HepG2 (cell line): ENCODE data around the gene RTEL1. TPM values are rescaled to one million over a fixed set of nuclear protein-coding genes. Genes with fewer than 3 reads are reported as not detected.

Source experiments
- CENPBD1 ChIP-seq: sonication (generic); formaldehyde crosslinking; IDR thresholded peaks from 2 replicates; pipeline ENCODE4 v1.8.0; 2022; ENCODE audit warnings: missing genetic modification reagents, low read depth, mild to moderate bottlenecking, borderline replicate concordance
- CENPT ChIP-seq: sonication (generic); formaldehyde crosslinking; IDR thresholded peaks from 2 replicates; pipeline ENCODE4 v1.8.0; 2022; ENCODE audit warnings: low read depth, mild to moderate bottlenecking, moderate library complexity, missing genetic modification reagents
- CHD2 ChIP-seq: IDR thresholded peaks from 2 replicates; pipeline ENCODE4 v1.6.1; 2011; ENCODE audit warnings: low read depth, low read length, improper control_type of control experiment
- DMTF1 ChIP-seq: sonication (generic); formaldehyde crosslinking; IDR thresholded peaks from 2 replicates; pipeline ENCODE4 v1.4.0; 2020; ENCODE audit warnings: mild to moderate bottlenecking, missing genetic modification reagents
- ELF4 ChIP-seq: sonication (generic); formaldehyde crosslinking; IDR thresholded peaks from 2 replicates; pipeline ENCODE4 v1.5.0; 2020; ENCODE audit warnings: missing genetic modification reagents, mild to moderate bottlenecking, moderate library complexity, borderline replicate concordance
- MAF1 ChIP-seq: sonication (generic); formaldehyde crosslinking; IDR thresholded peaks from 2 replicates; pipeline ENCODE4 v1.5.0; 2020; ENCODE audit warnings: missing genetic modification reagents, borderline replicate concordance
- MAFG ChIP-seq: sonication (generic); formaldehyde crosslinking; IDR thresholded peaks from 2 replicates; pipeline ENCODE4 v1.5.1; 2020; ENCODE audit warnings: mild to moderate bottlenecking, missing genetic modification reagents
- MTA1 ChIP-seq: sonication (generic); formaldehyde crosslinking; IDR thresholded peaks from 2 replicates; pipeline ENCODE4 v1.4.0; 2020; ENCODE audit warnings: missing genetic modification reagents, mild to moderate bottlenecking, borderline replicate concordance
- MYC ChIP-seq: sonication (generic); formaldehyde crosslinking; IDR thresholded peaks from 2 replicates; pipeline ENCODE4 v1.9.0; 2021; ENCODE audit warnings: missing genetic modification reagents, borderline replicate concordance
- SIN3A ChIP-seq: IDR thresholded peaks from 2 replicates; pipeline ENCODE4 v1.6.1; 2011; ENCODE audit warnings: low read depth, mild to moderate bottlenecking, control low read depth, low read length, borderline replicate concordance
- SNAPC2 ChIP-seq: sonication (generic); formaldehyde crosslinking; IDR thresholded peaks from 2 replicates; pipeline ENCODE4 v1.8.1; 2022; ENCODE audit warnings: mild to moderate bottlenecking, missing genetic modification reagents
- SSRP1 ChIP-seq: IDR thresholded peaks from 2 replicates; pipeline ENCODE4 v1.6.1; 2016; ENCODE audit warnings: control low read depth
- STAG1 ChIP-seq: sonication (generic); formaldehyde crosslinking; IDR thresholded peaks from 2 replicates; pipeline ENCODE4 v1.4.0; 2020; ENCODE audit warnings: missing genetic modification reagents
- TBP ChIP-seq: sonication (generic); formaldehyde crosslinking; IDR thresholded peaks from 2 replicates; pipeline ENCODE4 v1.5.0; 2020; ENCODE audit warnings: missing genetic modification reagents
- TBX3 ChIP-seq: fragments of 450-650 bp; IDR thresholded peaks from 2 replicates; pipeline ENCODE4 v1.6.1; 2017; ENCODE audit warnings: antibody characterized with exemption, mild to moderate bottlenecking, inconsistent platforms, borderline replicate concordance
- ZBTB38 ChIP-seq: sonication (generic); formaldehyde crosslinking; IDR thresholded peaks from 2 replicates; pipeline ENCODE4 v1.5.1; 2020; ENCODE audit warnings: mild to moderate bottlenecking, missing genetic modification reagents
- ZBTB8A ChIP-seq: sonication (generic); formaldehyde crosslinking; IDR thresholded peaks from 2 replicates; pipeline ENCODE4 v1.4.0; 2020; ENCODE audit warnings: mild to moderate bottlenecking, low read depth, missing genetic modification reagents, borderline replicate concordance
- ZNF17 ChIP-seq: sonication (generic); formaldehyde crosslinking; IDR thresholded peaks from 2 replicates; pipeline ENCODE4 v1.5.0; 2020; ENCODE audit warnings: mild to moderate bottlenecking, missing genetic modification reagents
- ZNF263 ChIP-seq: sonication (generic); formaldehyde crosslinking; IDR thresholded peaks from 2 replicates; pipeline ENCODE4 v1.4.0; 2020; ENCODE audit warnings: missing genetic modification reagents
- ZNF333 ChIP-seq: sonication (generic); formaldehyde crosslinking; IDR thresholded peaks from 2 replicates; pipeline ENCODE4 v1.4.0; 2020; ENCODE audit warnings: mild to moderate bottlenecking, missing genetic modification reagents, borderline replicate concordance
- ZNF607 ChIP-seq: sonication (generic); formaldehyde crosslinking; IDR thresholded peaks from 2 replicates; pipeline ENCODE4 v1.5.1; 2020; ENCODE audit warnings: missing genetic modification reagents, mild to moderate bottlenecking, borderline replicate concordance
- ZNF687 ChIP-seq: sonication (generic); formaldehyde crosslinking; IDR thresholded peaks from 2 replicates; pipeline ENCODE4 v1.5.1; 2020; ENCODE audit warnings: mild to moderate bottlenecking, missing genetic modification reagents, moderate library complexity
- ZNF713 ChIP-seq: sonication (generic); formaldehyde crosslinking; IDR thresholded peaks from 2 replicates; pipeline ENCODE4 v1.4.0; 2020; ENCODE audit warnings: mild to moderate bottlenecking, missing genetic modification reagents
- ZNF768 ChIP-seq: sonication (generic); formaldehyde crosslinking; IDR thresholded peaks from 2 replicates; pipeline ENCODE4 v1.4.0; 2020; ENCODE audit warnings: missing genetic modification reagents
- ZNF891 ChIP-seq: sonication (generic); formaldehyde crosslinking; IDR thresholded peaks from 2 replicates; pipeline ENCODE4 v1.5.0; 2020; ENCODE audit warnings: mild to moderate bottlenecking, missing genetic modification reagents
- polyA plus RNA-seq, 8 experiments: library from polyadenylated mRNA; depleted of rRNA in 3 of 8; stranded (reverse) in 7 of 8; unstranded in 1 of 8; fragments of >200 nt; fragmentation: Illumina TruSeq in 4 of 8; extraction: Trizol in 4 of 8; gene quantifications; 2 replicates each; pipeline versions ENCODE4 v1.2.1 to v1.2.3, GENCODE V29; 2011 to 2016; ENCODE audit warnings: low read depth in 4 of 8, missing spikeins in 1 of 8, mixed read lengths in 1 of 8; ENCODE audit not compliant: insufficient read depth in 1 of 8
- total RNA-seq, 5 experiments: library from RNA; depleted of rRNA; stranded (reverse); fragments of >200 nt; fragmentation: Illumina TruSeq; extraction: Trizol; gene quantifications; 2 replicates each; pipeline ENCODE4 v1.2.3, GENCODE V29; 2016; ENCODE audit warnings: low read depth in 1 of 5

RTEL1 gene
- total and polyA plus RNA-seq, 2 of the 13 experiments (the other 11 are each of a cell fraction or from before 2014, with no cell fraction given) = 21.8 to 36.4 TPM

GRCh38 chr20:63682384-63683139, 24.4 kb downstream of the RTEL1 start (continued):
- TF ChIP-seq ZBTB8A (no peak), STAG1 (CRISPR knock-in tag) (no peak), MAF1 (CRISPR knock-in tag) (no peak), ZNF263 (peak; percentile 60; the same call in 1 of the 2 replicates), ZNF607 (CRISPR knock-in tag) (no peak), ZNF713 (no peak), ZNF891 (CRISPR knock-in tag) (no peak), SSRP1 (CRISPR knock-in tag) (no peak), DMTF1 (CRISPR knock-in tag) (no peak), ZBTB38 (CRISPR knock-in tag) (peak; percentile 73; the same call in 1 of the 2 replicates), MTA1 (CRISPR knock-in tag) (no peak), ZNF333 (CRISPR knock-in tag) (no peak), CHD2 (no peak), TBP (CRISPR knock-in tag) (no peak), ZNF17 (CRISPR knock-in tag) (no peak), ZNF768 (CRISPR knock-in tag) (peak; percentile 69; the same call in 1 of the 2 replicates), MYC (peak; percentile 25; the same call in 1 of the 2 replicates), MAFG (CRISPR knock-in tag) (no peak), ELF4 (CRISPR knock-in tag) (no peak), TBX3 (no peak), CENPT (CRISPR knock-in tag) (0 out of 2 replicates have a peak, but pooled peaks have one; percentile 35), SIN3A (no peak), SNAPC2 (CRISPR knock-in tag) (no peak), CENPBD1 (CRISPR knock-in tag) (no peak), ZNF687 (peak; percentile 69)
